Suppressor macrophage (primary cell): ENCODE results near the gene EFHC2.

ENCODE experiments used
- DNase-seq, 4 experiments: peaks; one replicate each; pipeline ENCODE4 v3.0.0-alpha.2; 2020 to 2022
- total RNA-seq, 17 experiments: gene quantifications; one replicate each; lab custom pipeline; 2026; ENCODE audit warnings: mixed read lengths in 6 of 17, inconsistent platforms in 3 of 17; lab: John Stamatoyannopoulos, UW

EFHC2 gene, protein sequence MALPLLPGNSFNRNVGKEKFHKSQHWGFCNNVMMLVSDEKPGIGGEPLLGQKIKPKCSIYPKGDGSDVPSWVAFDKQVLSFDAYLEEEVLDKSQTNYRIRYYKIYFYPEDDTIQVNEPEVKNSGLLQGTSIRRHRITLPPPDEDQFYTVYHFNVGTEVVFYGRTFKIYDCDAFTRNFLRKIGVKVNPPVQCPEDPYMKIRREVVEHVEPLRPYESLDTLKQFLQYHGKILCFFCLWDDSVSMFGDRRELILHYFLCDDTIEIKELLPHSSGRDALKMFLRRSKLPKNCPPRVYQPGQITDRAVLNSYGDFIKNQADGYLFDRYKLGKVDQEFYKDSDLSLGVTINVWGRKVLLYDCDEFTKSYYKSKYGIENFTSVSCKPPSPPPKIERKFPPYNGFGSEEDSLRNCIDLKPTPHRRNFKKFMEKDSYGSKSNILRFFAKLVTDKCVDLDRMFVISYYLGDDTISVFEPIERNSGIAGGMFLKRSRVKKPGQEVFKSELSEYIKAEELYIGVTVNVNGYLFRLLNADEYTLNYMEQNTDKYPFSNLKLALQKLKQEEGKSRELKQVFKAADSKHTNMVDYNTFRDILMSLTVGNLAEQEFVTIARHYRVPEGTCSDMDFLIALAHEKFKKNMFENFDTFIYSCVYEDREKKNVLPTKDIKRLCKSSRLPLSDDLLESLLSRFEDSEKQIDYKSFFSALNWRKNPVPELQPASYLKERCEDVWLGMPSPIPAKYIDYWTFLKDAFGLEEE
- 0 to 1.2 (median 0.05) reads per million in 17 experiments for total RNA-seq

DNA sequence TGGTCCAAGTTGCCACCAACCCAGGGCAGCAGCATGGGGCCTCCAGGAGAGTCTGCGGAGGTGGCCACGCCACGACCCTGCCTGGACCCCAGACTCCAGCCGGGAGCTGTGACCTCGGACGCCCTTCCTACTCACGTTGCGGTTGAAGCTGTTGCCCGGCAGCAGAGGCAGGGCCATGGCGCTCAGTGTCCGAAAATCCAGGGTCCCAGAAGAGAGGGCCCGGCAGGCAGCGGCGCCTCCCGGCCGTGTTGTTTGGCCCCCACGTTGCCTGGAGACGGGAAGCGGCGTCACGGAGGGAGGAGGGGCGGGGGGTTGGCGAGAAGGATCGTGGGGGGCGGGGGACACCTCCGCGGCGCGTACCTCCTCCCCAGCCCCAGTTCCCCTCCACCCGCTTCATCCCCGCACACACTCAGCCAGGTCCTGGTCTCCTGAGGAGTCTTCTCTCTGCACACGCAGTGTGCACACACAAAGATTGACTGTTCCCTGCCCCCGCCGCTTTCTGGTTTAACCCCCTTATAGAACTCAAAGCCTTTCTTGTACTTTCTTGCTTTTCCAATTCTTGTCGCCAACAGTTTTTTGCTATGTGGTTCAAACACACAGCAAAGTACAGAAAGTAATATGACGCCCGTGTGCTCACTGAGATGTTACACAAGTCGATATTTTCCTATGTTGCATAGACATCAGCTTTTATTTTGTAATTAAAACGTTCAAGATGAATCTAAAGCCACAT is at the start of gene EFHC2:
Gene EFHC2 (minus strand): TSS at position 261 of the 730 bp plus-strand sequence. CDS start 84 bp downstream, at position 177.
- peak in 3 of 4 experiments; percentile 8 to 39 (median 31) for DNase-seq

DNA sequence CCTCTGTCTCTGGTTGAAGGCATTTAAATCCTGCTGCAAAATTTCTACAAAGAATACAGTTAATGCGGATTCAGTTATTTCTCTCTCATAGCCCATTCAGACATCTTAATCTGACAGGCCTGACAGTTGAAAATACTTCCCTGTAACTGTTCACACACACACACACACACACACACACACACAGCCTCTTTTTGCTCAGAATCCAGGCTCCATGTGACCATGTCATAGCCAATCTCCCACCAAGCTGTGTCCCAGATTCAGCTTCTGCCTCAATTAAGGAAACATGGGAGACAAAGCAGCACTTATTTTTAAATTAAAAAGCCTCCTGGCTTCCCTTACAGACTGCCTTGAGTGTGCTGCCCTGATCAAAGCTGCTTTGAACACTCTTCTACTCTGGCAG is 49.3 kb upstream of the EFHC2 start:
- no peak for DNase-seq

DNA sequence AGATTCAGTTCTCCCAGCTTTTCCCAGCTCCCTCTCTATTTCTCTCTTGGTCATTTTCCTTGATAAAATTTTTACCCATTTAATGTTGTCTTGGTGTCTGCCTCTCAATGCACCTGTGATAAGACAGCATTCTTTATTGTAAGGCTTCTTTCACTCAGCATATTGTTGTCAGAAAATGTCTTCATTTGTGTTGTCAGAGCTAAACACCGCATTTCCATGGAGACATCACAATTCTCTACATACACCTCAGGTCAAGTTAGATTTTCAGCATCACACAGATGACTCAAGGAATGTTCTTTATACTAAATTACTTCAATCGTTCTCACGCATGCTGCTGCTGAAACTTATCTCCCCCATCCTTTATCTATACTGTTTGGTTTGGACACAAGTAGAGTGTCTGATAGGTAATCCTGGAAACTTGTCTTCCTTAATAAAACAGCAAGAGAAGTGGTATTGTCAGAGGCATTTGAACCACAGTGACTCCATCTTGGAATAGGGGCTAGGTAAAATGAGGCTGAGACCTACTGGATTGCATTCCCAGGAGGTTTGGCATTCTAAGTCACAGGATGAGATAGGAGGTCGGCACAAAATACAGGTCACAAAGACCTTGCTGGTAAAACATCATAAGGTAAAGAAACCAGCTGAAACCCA is 41.3 kb upstream of the EFHC2 start:
- DNase-seq: no peak

DNA sequence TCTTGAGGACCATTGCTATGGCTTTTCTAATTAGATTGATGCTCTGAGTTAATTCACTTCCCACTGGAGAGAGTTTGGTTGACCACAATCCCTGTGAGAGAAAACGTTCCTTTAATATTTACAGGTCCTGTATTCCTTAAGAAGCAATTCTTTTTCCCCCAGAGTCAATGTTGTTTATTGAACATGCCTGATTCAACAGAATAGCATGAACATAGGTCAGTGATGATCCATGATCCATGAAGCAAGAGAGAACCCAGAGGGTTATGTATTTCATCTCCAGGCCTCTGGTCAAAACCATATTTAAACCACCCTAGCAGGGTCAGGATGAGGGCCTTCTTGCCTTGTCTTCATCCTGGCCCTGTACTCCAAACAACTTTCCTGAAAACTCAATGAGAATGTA is 39.4 kb upstream of the EFHC2 start:
- DNase-seq: no peak

DNA sequence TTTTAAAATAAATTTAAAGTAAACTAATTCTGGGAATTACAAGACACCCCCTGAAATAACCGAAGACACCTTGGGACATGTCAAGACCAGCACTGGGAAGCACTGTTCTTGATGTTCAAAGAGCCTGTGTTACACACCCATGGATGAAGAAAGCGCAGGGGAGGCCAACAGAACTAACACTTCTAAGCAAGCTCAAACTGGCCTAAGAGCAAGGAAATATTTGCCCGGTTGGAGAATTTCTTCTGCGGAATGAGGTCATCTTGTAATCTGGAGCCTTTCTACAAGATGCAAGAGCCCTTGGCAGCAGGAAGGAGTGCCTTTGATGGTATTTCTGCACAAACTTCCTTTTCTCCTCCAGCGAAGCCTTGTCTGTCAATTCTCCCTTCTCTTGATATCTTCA is 9.3 kb upstream of the EFHC2 start:
- peak in 2 of 4 experiments; percentile 2 to 14 for DNase-seq

DNA sequence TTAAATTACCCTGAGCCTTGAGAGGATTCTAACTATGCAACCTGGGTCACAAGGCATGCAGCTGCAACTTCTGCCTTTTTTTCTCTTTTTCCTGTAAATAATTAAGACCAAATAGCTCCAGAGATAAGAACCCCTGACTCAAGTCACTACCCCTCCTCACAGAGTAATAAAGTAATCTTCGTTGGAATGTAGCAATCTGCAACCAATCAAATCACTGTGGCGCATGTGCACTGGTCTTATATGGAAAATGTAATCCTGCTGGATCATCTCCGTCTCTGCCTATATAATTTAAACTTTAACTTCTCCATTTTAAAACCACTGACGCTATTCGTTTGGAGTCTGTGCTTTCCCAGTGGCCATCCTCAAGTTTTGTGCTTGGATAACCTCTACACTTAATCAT is 6.1 kb upstream of the EFHC2 start:
- peak; percentile 2 to 31 (median 4) for DNase-seq

DNA sequence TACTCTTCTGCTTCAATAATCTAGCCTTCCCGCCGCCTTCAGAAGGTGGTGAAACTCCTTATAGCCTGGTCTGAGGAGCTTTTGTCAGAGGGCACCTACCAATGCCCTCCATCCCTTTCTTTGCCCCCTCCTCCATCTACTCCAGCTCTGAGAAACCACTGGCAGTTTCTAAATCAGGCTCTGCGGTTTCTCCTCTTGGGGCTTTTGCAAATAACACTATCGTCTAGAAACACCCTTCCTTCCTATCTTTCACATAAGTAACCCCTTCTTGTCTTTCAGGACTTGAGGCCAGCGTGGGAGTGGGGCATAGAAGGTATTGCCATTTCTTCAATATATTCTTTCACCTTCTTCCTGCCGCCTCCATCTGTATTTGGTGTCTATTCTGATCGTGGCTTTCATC is 1.2 kb upstream of the EFHC2 start:
- peak in 1 of 4 experiments; percentile 11 for DNase-seq

DNA sequence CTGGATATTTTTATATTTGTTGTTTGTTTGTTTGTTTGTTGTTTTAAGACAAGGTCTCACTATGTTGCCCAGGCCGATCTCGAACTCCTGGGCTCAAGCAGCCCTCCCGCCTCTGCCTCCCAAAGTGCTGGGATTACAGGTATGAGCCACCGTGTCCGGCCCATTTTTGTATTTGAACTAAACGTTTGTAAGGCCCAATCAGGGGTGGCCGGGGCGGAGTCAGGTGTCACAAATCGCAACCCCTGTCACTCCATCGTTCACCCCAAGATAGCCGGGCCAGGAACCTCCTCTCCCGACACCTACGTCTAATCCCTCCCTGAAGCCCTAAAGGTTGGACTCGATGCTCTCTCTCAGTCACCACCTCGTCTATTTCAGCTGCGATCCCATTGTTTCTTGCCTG is 722 bp upstream of the EFHC2 start:
- peak in 2 of 4 experiments; percentile 4 to 7 for DNase-seq

DNA sequence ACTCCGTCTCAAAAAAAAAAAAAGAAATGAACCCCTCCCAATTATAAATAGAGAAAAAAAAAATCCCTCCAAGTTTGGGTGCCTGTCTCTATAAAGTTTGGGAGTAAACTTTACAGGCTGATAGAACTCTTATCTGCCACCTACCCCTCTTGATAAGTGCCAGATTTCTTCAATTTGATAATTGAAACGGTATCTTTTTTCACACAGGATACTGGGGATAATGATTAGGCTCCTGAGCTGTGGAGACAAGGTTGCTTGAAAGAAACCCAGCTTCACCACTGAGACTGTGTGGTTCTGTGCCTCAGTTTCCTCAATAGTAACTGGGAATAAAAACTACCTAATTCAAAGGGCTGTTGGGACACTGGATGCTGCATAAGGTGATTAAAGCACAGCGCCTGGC is 606 bp downstream of the EFHC2 start:
- DNase-seq: no peak

DNA sequence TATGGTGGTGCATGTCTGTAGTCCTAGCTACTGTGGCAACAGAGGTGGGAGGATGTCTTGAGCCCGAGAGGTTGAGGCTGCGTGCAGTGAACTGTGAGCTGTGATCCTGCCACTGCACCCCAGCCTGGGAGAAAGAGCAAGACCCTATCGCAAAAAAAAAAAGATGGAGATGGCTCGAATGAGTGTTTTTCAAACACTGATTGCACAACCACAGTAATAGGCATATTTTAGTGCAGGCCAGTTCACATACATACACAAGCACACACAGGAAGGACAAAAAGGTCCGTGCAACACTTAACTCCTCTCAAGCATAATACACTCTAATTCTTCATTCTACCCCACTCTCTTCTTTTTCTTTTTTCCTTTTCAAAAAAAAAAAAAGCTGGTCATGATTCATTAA is 5.1 kb downstream of the EFHC2 start:
- no peak for DNase-seq

DNA sequence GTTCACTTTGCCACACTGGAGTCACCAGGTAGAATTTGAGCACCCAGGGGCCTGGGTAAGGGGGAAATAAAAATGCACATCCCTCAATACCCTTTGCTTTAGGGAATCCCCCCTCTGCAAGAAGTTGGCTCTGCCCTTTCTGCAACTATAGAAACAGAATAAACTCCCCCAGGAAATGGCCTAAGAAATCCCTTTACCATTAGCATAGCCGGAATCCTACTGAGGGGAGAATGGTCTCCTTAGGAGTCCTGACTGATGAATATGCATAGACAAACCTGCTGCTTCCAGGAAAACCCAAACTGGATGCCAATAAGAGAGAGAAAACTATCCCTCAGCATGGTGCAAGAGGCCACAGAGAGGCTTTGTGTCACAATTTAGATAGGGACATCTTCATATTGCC is 11.0 kb downstream of the EFHC2 start:
- no peak for DNase-seq

DNA sequence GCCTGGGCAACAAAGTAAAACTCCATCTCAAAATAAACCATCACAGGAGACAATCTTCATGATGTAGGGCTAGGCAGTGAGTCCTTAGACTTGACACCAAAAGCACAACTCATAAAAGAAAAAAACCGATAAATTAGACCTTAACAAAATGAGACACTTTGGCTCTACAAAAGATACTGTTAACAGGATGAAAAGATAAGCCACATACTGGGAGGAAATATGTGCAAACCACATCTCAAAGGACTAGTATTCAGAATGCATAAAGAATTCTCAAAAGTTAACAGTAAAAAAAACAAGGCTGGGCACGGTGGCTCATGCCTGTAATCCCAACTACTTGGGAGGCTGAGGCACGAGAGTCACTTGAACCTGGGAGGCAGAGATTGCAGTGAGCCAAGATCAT is 13.2 kb downstream of the EFHC2 start:
- no peak for DNase-seq

DNA sequence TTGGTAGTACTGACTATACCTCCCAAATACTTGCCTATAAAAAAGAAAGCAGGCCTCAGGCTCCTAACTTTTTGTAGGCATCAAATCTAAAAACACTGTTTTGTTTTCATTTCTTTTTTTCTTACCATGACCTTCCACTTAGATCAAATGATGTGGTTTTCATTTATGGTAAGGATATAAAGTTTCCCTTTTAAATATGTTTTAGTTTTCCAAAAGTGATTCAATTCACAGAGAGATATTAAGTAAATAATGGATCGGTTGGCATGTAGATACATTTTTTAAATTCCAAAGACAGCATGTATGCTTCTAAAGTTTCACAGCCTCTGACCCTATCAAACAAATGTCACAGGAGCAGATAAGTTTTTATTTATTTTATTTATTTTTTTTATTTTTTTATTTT is 23.9 kb downstream of the EFHC2 start:
- no peak for DNase-seq

DNA sequence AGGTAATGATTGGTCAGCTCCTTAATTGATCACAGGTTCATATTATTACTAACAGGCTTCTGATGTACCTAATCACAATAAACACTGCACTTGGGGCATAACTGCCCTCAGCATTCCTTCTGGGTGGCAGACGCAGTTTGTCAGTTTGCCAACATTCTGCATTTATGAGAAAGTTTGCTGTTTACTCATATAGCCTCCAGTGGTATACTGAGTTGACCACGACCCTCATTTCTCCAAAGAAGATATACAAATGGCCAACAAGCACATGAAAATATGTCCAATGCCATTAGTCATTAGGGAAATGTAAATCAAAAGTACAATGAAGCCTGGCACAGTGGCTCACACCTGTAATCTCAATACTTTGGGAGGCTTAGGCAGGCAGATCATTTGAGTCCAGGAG is 26.3 kb downstream of the EFHC2 start:
- DNase-seq: no peak

DNA sequence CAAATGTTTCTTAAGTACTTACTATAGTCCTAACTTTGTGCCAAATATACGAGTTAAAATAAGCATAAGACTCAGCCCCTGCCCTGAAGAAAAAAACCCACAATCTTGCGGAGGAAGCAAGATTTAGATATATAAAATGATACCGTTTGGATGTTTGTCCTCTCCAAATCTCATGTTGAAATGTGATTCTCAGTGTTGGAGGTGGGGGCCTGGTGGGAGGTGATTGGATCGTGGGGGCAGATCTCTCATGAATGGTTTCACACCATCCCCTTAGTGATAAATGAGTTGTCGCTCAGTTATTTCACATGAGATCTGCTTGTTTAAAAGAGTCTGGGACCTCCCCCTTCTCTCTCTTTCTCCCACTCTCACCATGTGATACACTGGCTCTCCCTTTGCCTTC is 28.7 kb downstream of the EFHC2 start:
- DNase-seq: no peak

DNA sequence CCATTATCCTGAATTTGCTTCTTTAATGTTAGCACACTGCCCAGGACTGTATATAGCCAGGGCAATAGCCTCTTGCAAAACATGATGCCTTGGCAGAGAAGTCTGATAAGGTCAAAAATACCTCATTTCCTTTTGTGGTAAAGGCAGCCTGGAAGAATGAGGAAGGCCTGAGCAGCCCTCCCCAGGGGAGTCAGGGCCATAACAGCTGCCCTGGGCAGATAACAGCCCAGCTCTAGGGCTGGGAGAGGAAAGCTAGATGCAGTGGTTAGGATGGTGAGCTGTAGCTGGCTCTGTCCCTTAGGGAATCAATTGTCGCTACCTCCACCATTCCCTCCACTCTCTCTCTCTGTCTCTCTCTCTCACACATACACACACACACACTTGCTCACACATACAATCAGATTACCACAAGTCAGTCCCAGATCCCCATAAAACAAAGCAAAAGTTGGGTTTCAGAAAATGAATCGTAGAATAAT is 29.2 kb downstream of the EFHC2 start:
- DNase-seq: peak; percentile 44 to 74 (median 65)

DNA sequence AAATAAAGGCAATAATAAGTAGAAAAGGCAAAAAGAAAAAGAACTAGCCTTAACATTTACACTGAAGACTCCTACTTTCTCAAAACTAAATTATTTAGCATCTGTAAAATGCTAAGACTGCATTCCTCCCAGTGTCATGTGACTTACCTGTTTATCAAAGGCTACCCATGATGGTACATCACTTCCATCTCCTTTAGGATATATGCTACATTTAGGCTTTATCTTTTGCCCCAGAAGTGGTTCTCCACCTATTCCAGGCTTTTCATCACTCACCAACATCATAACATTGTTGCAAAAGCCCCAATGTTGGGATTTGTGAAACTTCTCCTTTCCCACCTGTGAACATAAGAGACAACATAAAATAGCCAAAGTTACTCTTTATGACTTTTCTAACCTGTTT is 31.1 kb downstream of the EFHC2 start:
- no peak for DNase-seq

DNA sequence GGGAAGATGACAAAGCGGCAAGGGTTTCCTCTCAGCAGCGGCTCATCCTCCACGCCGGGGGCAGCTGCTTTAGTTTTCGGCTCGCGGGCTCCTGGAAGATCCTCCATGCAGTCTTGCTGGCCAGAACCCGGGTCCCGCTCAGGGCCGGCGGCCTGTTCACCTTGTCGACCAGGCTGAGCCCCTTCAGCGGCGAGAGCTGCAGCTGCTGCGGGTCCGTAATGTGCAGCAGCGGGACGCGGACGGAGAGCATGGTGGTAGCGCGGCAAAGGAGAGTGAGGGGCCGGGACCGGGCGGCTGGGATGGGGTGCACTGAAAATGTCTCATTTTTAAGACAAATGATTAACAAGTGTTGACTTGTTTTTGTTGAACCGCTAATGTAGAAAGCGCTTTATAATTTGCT is 33.2 kb downstream of the EFHC2 start:
- no peak for DNase-seq

DNA sequence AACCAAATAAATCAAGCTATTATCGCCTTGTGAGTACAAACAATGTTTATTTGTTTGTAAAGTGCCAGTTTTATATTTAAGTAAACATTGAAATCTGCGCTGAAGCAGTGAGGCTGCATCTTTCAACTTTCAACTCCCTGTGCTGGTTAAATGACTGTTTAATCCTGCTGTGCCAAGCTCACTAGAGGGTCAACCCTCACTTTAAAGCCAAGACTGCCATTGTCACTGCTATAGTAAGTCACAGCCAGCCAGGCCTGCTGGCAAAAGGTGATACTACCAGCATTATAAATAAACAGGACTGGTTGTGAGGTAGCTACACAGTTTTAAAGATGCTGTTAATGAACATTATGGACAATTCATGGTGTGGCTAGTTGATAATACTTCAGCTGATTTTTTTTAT is 34.6 kb downstream of the EFHC2 start:
- DNase-seq: no peak

DNA sequence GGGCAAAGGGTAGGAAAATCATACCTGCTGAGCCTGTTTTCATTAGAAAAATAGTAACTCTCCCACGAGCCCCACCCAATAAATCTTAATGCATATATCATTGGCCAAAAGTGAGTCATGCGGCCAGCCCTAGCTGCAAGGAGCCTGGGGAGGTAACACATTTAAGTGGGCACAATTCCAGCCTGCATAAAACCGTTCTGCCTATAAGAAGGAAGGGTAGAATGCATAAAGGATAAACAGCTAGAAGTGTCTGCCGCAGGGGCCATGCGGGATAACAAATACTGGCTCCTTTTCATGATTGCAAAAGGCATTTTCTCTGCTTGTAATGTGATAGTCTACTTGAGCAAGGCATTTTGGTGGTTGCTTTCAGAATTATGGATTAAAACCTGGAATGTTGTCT is 37.1 kb downstream of the EFHC2 start:
- DNase-seq: no peak

DNA sequence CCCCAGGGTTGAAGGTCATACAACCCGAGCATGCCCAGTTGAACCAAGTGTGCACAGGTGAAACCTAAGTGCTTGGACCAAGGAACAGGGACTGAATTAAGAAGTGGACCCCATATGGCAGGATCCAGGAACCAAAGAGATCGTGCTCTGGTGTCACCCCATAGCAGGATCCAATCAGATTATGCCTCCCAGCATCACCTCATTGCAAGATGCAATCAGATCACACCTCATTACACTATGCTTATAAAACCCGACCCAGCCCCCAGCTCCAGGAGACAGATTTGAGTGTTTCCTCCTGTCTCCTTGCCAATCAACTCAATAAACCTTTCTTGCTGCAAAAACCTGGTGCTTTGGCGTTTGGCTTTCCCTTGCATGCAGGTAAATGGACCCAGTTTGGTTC is 37.6 kb downstream of the EFHC2 start:
- no peak for DNase-seq

DNA sequence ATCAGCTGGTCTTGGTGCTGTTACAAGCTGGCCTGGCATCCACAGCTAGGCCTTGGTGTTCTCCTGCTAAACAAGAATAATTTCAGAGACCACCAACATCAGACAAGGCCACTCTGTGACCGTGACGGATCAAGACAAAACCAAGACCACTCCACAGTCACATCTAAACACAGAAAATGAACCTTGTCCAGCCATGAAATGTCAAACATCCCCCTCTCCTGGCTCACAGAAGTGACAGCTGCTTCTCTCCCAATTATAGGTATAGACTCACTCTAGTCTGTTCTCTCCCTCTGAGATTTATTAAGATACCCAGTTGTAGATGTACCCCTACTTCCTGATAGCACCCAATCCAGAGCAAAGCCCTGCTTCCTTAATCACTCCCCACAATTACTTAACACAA is 40.4 kb downstream of the EFHC2 start:
- no peak for DNase-seq

DNA sequence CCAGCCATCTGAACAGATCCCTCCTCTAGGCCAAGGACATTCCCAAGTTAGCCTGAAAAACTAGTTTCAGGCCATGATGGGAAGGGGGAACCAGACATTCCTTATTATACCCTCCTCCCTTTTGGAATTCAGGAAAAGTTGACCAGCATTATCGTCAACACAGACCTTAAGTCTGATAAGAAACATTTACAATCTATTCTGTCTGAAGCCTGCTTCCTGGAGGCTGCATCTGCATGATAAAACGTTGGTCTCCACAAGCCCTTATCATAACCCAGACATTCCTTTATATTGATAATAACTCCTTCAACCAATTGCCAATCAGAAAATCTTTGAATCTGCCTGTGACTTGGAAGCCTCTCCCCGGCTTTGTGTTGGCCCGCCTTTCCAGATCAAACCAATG is 44.3 kb downstream of the EFHC2 start:
- DNase-seq: no peak
